Measurements from ENCODE around the gene LAIR1.
"Not testable (repeated sequence)": the region's sequence is repeated elsewhere in the genome, so short reads cannot be mapped to it uniquely, and the experiment has no call there.

The LAIR1 gene

GRCh38 chr19:54390942-54391577 is 26.3 kb upstream of the LAIR1 start:
- no peak overlapping the region for H3K4me3 ChIP-seq (ENCODE audit: low read depth, low read length)
- TF ChIP-seq, protein P1, sequence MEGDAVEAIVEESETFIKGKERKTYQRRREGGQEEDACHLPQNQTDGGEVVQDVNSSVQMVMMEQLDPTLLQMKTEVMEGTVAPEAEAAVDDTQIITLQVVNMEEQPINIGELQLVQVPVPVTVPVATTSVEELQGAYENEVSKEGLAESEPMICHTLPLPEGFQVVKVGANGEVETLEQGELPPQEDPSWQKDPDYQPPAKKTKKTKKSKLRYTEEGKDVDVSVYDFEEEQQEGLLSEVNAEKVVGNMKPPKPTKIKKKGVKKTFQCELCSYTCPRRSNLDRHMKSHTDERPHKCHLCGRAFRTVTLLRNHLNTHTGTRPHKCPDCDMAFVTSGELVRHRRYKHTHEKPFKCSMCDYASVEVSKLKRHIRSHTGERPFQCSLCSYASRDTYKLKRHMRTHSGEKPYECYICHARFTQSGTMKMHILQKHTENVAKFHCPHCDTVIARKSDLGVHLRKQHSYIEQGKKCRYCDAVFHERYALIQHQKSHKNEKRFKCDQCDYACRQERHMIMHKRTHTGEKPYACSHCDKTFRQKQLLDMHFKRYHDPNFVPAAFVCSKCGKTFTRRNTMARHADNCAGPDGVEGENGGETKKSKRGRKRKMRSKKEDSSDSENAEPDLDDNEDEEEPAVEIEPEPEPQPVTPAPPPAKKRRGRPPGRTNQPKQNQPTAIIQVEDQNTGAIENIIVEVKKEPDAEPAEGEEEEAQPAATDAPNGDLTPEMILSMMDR (conservative IDR thresholded peaks at IDR 0.05; ENCODE audit: low read depth, low read length), result peak; percentile 82
- peak; percentile 81 for DNase-seq (ENCODE audit: low read depth)

GRCh38 chr19:54389553-54389952 is 24.8 kb upstream of the LAIR1 start:
- TF ChIP-seq, protein P1 (conservative IDR thresholded peaks at IDR 0.05; ENCODE audit: low read depth, low read length), result no peak
- DNase-seq (ENCODE audit: low read depth), result no peak
- no peak overlapping the region for H3K4me3 ChIP-seq (ENCODE audit: low read depth, low read length)

DNA sequence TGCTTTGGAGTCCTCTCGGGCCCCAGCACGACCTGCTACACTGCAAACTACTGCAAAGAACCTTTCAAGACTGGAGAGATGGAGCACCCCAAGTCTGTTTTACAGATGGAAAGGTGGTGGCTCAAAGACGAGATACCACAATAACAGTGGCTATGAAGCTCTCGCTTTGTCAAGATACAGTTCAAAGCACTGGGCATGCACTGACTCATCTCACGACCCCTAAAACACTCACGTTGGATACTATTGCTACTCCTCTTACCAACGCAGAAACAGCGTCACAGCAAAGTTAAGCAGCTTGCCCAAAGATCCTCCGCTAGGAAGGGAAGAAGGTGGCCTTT is 24.0 kb upstream of the LAIR1 start:
- no peak overlapping the region for H3K4me3 ChIP-seq (ENCODE audit: low read depth, low read length)
- DNase-seq (ENCODE audit: low read depth), result no peak
- TF ChIP-seq, protein P1 (conservative IDR thresholded peaks at IDR 0.05; ENCODE audit: low read depth, low read length), result no peak

DNA sequence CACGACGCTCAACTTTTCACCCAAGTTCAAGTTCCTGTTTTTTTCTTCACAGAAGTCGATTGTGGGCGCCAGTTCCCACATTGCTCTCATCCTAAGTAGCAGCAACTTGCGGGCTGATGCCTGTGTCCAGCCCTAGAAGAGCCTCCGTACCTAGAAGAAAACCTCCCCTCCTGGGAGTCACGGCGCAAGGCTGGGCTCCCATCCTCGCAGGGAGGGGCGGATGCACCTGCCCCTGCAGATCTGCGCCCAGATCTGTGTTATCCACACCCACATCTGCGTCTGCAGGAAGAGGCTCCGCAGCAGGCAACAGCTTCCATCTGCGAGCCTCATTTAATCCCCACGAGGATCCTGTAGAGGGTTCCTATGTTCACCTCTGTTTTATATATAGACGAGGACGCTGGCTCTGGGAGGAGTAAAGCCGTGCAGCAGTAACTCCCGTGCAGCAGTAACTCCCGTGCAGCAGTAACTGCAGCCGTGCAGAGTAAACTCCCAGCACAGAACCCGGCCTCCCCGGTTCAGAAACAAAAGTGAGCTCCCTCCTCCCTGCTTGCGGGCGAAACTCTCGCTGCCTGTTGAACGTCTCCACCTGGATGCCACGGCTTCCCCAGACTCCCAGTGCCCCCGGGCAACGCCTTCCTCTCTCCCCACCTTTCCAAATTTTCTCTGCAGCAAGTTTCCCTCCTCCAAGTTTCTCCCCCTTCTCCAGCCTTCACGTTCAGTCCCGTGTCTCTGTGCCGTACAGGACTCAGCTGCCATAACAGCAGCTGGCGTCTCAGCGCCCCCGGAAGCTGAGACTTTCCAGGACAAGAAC is 23.5 kb upstream of the LAIR1 start:
- TF ChIP-seq, protein P1 (conservative IDR thresholded peaks at IDR 0.05; ENCODE audit: low read depth, low read length), result no peak
- H3K4me3 ChIP-seq (ENCODE audit: low read depth, low read length), result peak overlapping the region; percentile 25
- peak; percentile 4 for DNase-seq (ENCODE audit: low read depth)

GRCh38 chr19:54383330-54383729 is 18.6 kb upstream of the LAIR1 start:
- no peak overlapping the region for H3K4me3 ChIP-seq (ENCODE audit: low read depth, low read length)
- TF ChIP-seq, protein P1 (conservative IDR thresholded peaks at IDR 0.05; ENCODE audit: low read depth, low read length), result no peak
- no peak for DNase-seq (ENCODE audit: low read depth)

GRCh38 chr19:54382041-54382440 is 17.3 kb upstream of the LAIR1 start:
- not testable (repeated sequence) for H3K4me3 ChIP-seq (ENCODE audit: low read depth, low read length); DNase-seq (ENCODE audit: low read depth)

DNA sequence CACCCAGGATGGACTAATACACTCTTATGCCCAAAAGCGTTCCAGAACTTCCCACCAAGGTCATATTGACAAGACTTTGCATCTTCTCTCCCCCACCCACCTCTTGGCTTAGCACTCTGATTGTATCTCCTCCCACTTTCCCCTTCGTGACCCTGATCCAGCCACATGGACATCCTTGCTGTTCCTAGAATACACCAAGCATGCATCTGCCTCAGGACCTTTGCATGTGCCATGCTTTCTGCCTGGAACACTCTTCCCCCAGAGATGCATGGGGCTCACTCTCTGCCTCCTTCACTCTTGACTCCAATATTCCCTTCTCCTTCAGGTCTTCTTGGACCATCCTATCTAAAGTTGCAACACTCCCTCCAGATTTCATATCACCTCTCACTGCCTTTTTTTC is 16.2 kb upstream of the LAIR1 start:
- no peak overlapping the region for H3K4me3 ChIP-seq (ENCODE audit: low read depth, low read length)
- TF ChIP-seq, protein P1 (conservative IDR thresholded peaks at IDR 0.05; ENCODE audit: low read depth, low read length), result no peak
- no peak for DNase-seq (ENCODE audit: low read depth)

All from choroid plexus epithelial cell (primary cell).